GM12865 (cell line): ENCODE data around the gene MEIS2.

ENCODE experiments used
- DNase-seq: peaks from one replicate; pipeline ENCODE4 v3.0.0; 2010; ENCODE audit warnings: low read depth
- H3K4me3 ChIP-seq: 2 replicates; pipeline ENCODE4 v1.5.1; 2011; ENCODE audit warnings: mild to moderate bottlenecking, low read depth, low read length, control low read depth
- TF ChIP-seq, protein P1 (sequence below): IDR thresholded peaks from 2 replicates; pipeline ENCODE4 v1.5.1; 2011; ENCODE audit warnings: low read length, control low read depth, low read depth, inconsistent platforms; ENCODE audit not compliant: insufficient read depth; ENCODE audit errors: missing control alignments

MEIS2 gene

DNA sequence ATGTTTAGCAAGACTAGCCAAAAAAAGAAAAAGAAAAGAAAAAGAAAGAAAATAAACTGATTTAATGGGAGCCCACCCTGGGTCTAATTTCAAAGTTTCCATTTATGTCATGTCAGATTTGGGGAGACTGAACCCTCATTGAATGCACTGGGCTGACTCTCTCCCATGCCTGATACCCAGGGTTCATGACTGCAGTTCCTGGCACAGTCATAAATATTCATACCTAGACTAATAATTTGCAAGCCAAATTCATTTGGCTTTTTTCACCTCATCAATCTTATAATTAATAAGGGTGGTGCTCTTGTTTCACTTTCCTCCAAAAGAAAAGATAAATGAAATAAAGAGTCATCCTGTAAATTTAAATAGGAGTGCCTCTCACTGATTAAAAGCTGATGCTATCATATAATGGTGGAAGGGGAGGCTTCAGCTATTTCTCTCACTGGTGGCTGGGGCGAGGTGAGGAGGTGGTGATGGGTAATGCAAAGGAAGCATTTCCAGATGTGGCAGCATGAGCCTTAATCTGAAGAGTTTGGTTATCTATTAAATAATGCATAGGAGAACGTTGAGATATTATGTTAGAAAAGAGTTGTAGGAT is 224.5 kb downstream of the MEIS2 start:
- TF ChIP-seq, protein P1, sequence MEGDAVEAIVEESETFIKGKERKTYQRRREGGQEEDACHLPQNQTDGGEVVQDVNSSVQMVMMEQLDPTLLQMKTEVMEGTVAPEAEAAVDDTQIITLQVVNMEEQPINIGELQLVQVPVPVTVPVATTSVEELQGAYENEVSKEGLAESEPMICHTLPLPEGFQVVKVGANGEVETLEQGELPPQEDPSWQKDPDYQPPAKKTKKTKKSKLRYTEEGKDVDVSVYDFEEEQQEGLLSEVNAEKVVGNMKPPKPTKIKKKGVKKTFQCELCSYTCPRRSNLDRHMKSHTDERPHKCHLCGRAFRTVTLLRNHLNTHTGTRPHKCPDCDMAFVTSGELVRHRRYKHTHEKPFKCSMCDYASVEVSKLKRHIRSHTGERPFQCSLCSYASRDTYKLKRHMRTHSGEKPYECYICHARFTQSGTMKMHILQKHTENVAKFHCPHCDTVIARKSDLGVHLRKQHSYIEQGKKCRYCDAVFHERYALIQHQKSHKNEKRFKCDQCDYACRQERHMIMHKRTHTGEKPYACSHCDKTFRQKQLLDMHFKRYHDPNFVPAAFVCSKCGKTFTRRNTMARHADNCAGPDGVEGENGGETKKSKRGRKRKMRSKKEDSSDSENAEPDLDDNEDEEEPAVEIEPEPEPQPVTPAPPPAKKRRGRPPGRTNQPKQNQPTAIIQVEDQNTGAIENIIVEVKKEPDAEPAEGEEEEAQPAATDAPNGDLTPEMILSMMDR, result no peak
- DNase-seq, result no peak
- no peak overlapping the region for H3K4me3 ChIP-seq

DNA sequence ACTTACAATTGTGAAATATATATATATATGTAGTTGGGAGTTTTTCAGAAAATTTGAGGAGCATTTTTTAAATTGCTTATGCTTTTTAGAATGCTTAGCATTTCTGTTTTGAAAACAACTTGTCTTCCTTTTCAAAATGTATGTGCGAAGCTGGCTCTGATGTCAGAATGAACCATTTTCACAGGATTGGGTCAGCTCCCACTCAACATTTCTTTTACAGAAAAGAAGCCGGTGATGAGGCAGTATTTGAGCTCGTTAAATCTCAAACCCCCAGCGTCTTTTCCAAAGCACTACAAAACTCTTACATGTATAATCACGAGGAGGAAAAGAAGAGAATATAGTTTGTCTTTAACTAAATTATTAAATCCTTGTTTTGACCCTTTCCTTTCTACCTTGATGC is 225.4 kb downstream of the MEIS2 start:
- H3K4me3 ChIP-seq, result no peak overlapping the region
- TF ChIP-seq, protein P1, result no peak

DNA sequence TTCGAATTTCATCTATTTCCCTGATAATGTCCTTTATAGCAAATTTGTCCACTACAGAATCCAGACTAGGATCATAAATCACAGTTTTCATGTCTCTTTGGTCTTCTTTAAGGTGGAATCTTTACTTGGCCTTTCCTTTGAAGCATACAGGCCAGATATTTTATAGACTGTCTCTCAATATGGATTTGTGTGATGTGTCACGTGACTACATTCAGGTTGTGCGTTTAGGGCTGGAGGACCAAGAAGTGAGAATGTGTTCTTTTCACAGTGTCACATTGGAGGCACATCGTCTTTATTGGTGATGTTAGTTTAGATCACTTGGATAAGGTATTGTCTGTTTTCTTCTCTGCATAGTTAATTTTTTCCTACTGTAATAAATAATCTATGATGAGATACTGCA is 232.9 kb downstream of the MEIS2 start:
- H3K4me3 ChIP-seq, result no peak overlapping the region
- no peak for DNase-seq
- TF ChIP-seq, protein P1, result no peak

More for the DNA sequence above, 225.4 kb downstream of the MEIS2 start:
- DNase-seq, result no peak

DNA sequence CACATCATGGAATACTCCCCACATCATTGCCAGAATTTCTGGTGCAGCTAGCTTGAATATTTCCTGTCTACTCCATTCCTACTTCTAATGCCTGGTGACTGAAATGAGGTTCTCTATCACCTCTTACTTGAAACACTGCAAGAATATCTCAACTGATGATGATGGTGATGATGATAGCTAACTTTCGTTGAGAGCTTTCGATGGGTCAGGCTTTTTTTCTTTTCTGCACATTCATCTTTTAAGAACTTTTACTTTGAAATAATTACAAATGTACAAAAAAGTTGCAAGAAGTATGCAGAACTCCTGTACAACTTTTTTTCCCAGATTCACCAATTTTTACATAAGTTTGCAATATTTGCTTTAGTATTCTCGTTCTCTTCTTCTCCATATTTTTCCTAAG is 233.5 kb downstream of the MEIS2 start:
- H3K4me3 ChIP-seq, result no peak overlapping the region
- DNase-seq, result no peak
- TF ChIP-seq, protein P1, result no peak

DNA sequence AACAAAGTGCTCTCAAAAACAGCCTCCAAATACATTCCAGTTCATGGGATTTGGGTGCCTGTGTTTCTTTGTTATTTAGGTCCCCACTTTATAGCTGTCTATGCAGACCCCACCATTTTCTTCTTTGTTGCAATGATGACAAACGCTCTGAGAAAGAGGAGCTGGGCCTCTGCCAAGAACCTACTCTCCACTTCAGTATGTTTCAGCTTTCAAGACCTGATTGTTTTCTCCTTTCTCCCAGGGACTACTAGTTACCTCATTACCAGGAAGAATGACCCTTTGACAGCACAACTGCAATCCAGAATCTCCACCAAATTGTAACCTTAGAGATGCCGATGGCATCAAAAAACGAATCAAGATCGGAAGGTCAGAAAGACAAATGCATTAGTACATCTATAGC is 236.8 kb downstream of the MEIS2 start:
- no peak for DNase-seq
- H3K4me3 ChIP-seq, result no peak overlapping the region
- TF ChIP-seq, protein P1, result no peak

DNA sequence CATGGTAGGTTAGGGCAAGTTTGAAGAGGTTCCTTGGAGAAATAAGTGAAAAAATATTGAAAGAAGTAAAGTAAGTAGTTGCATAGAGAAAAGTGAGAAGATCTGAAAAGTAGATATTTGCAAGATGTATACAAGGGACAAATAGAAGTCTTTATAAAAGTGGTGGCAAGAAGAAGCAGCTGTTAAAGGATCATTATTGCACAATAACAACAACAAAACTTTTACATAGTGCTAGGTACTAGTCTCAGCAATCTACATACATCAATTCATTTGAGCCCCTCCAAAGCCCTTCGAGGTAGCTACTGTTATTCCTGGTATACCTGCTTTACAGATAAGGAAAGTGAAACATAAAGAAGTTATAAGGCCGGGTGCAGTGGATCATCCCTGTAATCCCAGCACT is 239.6 kb downstream of the MEIS2 start:
- TF ChIP-seq, protein P1, result no peak
- no peak for DNase-seq
- no peak overlapping the region for H3K4me3 ChIP-seq

DNA sequence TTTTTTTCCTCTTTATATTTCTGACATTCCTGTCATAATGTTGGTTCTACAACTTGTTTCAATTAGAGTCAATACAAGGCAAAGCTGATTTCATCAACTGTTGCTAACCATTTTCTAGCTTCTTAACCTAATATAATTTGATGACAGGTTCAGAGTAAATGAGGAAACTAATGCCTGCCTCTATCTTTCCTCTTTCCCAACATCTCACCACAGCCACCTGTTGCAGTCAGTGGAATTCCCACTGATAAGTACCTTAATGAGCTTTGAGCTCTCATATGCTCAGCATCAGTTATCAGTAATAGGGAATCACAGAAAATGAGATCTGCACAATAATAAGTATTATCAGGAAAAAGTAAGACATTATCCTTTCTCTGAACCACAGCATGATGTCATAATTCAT is 241.9 kb downstream of the MEIS2 start:
- H3K4me3 ChIP-seq, result no peak overlapping the region
- no peak for DNase-seq
- TF ChIP-seq, protein P1, result no peak
